Calu3 (cell line): ENCODE data around the gene PLS1. TPM values are rescaled to one million over a fixed set of nuclear protein-coding genes. Genes with fewer than 3 reads are reported as not detected.
"Not testable (repeated sequence)": the region's sequence is repeated elsewhere in the genome, so short reads cannot be mapped to it uniquely, and the experiment has no call there.

ENCODE experiments used
- BruUV-seq: library from RNA; stranded (reverse); fragments of 400-500 nt; replicated peaks from 2 replicates; lab custom pipeline; 2021; lab: Mats Ljungman, UMichigan
- CTCF ChIA-PET: fragments of 300-600 bp; sonication (Branson Sonifier 250); formaldehyde crosslinking; loops from one replicate; lab custom pipeline; 2022; ENCODE audit warnings: antibody characterized with exemption; lab: Charles Lee
- DNase-seq: peaks from one replicate; pipeline ENCODE4 v3.0.0; 2022
- H3K27ac Mint-ChIP-seq: one replicate; pipeline ENCODE4 v1.8.0; 2022; ENCODE audit warnings: mixed read lengths; ENCODE audit not compliant: unreplicated experiment
- H3K27me3 Mint-ChIP-seq: one replicate; pipeline ENCODE4 v1.8.0; 2022; ENCODE audit warnings: mixed read lengths; ENCODE audit not compliant: unreplicated experiment
- H3K36me3 Mint-ChIP-seq: one replicate; pipeline ENCODE4 v1.8.0; 2022; ENCODE audit warnings: mild to moderate bottlenecking, moderate library complexity, mixed read lengths; ENCODE audit not compliant: insufficient read depth, unreplicated experiment
- H3K4me1 Mint-ChIP-seq: one replicate; pipeline ENCODE4 v1.8.0; 2022; ENCODE audit warnings: mild to moderate bottlenecking, low read depth, mixed read lengths; ENCODE audit not compliant: unreplicated experiment
- H3K4me3 Mint-ChIP-seq: one replicate; pipeline ENCODE4 v1.8.0; 2022; ENCODE audit warnings: mild to moderate bottlenecking, low read depth, moderate library complexity, mixed read lengths; ENCODE audit not compliant: unreplicated experiment
- H3K9me3 Mint-ChIP-seq: one replicate; pipeline ENCODE4 v1.8.0; 2022; ENCODE audit warnings: low read depth, mixed read lengths; ENCODE audit not compliant: unreplicated experiment
- intact Hi-C: fragments of 100-400 bp; cut with micrococcal nuclease; formaldehyde crosslinking; loops from one replicate; pipeline ENCODE4 v1.10.0; 2022; ENCODE audit not compliant: unreplicated experiment
- total RNA-seq: library from RNA; stranded (reverse); gene quantifications from 2 replicates; pipeline ENCODE4 v1.2.3, GENCODE V29; 2022
- TF ChIP-seq, protein P1 (sequence below): fragments of 200-600 bp; IDR thresholded peaks from one replicate; pipeline ENCODE4 v1.8.0; 2022; ENCODE audit warnings: antibody characterized with exemption; ENCODE audit not compliant: unreplicated experiment

The PLS1 gene
- total RNA-seq, 1 experiment from 2014 or later: 155 TPM

DNA sequence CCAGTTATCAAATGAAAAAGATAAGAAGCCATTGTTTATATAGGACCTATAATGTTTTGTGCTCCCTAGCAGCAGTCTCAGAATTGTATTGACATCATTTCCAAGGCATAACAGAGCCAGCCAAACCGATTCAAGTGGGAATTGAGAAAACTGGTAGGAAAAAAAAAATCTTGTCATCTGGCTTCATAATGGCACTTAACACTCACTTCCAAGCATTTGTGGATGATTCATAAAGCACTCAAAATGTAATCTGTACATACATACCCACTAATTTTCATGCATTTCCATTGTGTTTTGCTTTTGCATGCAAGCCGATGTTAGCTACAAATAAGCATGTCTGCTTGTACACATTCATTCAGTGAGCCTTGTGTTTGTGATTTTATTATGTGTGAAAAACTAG, 109.0 kb downstream of the PLS1 start:
- DNase-seq: no peak
- peaks cover 22% of the 10 kb centered on the region for H3K36me3 Mint-ChIP-seq
- no peaks in the 10 kb centered on the region for H3K9me3 Mint-ChIP-seq
- no peak overlapping the region for H3K27ac Mint-ChIP-seq
- H3K27me3 Mint-ChIP-seq: no peaks in the 10 kb centered on the region
- intact Hi-C loops: no loop called here
- BruUV-seq: no TSS peak
- H3K4me1 Mint-ChIP-seq: no peaks in the 10 kb centered on the region
- no peak overlapping the region for H3K4me3 Mint-ChIP-seq
- TF ChIP-seq, protein P1, sequence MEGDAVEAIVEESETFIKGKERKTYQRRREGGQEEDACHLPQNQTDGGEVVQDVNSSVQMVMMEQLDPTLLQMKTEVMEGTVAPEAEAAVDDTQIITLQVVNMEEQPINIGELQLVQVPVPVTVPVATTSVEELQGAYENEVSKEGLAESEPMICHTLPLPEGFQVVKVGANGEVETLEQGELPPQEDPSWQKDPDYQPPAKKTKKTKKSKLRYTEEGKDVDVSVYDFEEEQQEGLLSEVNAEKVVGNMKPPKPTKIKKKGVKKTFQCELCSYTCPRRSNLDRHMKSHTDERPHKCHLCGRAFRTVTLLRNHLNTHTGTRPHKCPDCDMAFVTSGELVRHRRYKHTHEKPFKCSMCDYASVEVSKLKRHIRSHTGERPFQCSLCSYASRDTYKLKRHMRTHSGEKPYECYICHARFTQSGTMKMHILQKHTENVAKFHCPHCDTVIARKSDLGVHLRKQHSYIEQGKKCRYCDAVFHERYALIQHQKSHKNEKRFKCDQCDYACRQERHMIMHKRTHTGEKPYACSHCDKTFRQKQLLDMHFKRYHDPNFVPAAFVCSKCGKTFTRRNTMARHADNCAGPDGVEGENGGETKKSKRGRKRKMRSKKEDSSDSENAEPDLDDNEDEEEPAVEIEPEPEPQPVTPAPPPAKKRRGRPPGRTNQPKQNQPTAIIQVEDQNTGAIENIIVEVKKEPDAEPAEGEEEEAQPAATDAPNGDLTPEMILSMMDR: no peak
- CTCF ChIA-PET: interaction anchor here (0.5 to 0.6 kb wide), 2 partner anchors 139 to 939 kb away, joined by 3 to 4 read pairs; no protein-coding TSS in a partner anchor

DNA sequence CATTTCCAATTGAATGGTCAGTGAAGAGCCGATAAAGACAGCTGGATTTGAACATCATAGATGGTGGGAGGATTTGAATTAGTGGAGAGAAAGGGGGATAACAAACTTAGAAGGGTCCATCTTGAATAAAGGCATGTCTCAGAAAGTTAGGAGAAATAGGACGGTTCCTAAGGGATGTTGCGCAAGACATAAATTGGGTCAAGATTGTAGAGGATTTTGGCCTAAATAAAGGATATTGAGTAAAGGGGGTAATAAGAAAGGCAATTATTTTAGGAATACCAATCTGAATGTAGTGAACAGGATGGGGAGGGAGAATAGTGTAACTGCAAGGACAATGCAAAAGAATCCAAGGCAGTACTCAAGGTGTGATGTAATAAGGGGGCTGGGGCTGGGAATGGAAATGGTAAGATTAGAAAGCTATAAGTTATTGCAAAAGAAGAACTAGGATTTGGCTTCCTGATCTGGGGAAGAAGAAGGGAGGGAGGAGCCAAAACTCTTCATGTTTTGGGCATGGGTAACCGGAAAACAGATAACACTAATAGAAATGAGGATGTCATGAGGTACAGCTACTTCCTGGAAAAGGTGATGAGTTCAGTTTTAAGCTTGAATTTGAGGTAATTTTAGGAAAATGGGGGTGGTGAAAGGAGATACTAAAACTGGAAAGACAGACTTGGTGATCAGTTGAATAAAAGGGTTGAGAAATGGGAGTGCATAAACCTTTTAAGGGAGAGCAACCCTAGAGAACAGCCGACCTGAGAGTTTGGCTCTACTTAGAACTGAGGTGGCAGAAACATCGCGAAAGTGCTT, 110.3 kb downstream of the PLS1 start:
- Mint-ChIP-seq H3K36me3 (peaks cover 13% of the 10 kb centered on the region), H3K27me3 (no peaks in the 10 kb centered on the region), H3K4me3 (no peak overlapping the region), H3K4me1 (no peaks in the 10 kb centered on the region), H3K9me3 (no peaks in the 10 kb centered on the region), H3K27ac (no peak overlapping the region)
- intact Hi-C loops: no loop called here
- no TSS peak for BruUV-seq
- TF ChIP-seq, protein P1: no peak
- no peak for DNase-seq
- CTCF ChIA-PET: interaction anchor here (0.7 kb wide), 1 partner anchor 90 kb away, joined by 3 read pairs; no protein-coding TSS in a partner anchor

DNA sequence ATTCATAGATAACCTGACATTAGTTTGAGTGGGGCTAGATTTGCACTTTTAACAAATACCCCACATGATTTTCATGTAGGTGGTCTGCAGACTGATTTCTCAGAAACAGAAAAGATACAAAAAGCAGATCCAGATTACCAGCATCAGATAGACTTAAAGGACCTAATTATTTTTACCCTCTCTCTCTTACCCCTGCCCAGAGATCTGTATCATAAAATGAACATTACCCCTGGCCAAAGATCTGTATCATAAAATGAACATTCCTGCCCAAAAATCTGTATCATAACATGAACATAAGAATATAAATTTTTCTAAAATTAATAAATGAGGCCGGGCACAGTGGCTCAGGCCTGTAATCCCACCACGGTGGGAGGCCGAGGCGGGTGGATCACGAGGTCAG, 113.0 kb downstream of the PLS1 start:
- TF ChIP-seq, protein P1: no peak
- no peaks in the 10 kb centered on the region for H3K9me3 Mint-ChIP-seq
- intact Hi-C loops: no loop called here
- CTCF ChIA-PET: no interaction called here
- H3K4me1 Mint-ChIP-seq: no peaks in the 10 kb centered on the region
- H3K36me3 Mint-ChIP-seq: peaks cover 5% of the 10 kb centered on the region
- H3K27ac Mint-ChIP-seq: no peak overlapping the region
- BruUV-seq: no TSS peak
- no peak for DNase-seq
- no peak overlapping the region for H3K4me3 Mint-ChIP-seq
- no peaks in the 10 kb centered on the region for H3K27me3 Mint-ChIP-seq

DNA sequence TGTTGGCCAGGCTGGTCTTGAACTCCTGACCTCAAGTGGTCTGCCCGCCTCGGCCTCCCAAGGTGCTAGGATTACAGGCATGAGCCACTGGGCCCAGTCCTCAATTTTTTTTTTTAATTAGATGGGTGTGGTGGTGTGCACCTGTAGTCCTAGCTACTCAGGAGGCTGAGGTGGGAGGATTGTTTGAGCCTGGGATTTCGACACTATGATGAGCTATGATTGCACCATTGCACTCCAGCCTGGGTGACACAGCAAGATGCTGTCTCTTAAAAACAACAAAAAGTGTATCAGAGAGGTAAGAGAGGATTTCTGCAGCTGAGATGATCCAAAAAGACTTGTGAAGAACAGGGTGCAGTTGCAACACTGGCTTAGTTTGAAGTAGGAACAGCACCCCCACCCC, 118.7 kb downstream of the PLS1 start:
- BruUV-seq, DNase-seq, H3K4me3 Mint-ChIP-seq, H3K36me3 Mint-ChIP-seq, H3K4me1 Mint-ChIP-seq, H3K27ac Mint-ChIP-seq, H3K9me3 Mint-ChIP-seq, H3K27me3 Mint-ChIP-seq, intact Hi-C loops: not testable (repeated sequence)
- CTCF ChIA-PET: interaction anchor here (0.6 kb wide), 1 partner anchor 275 kb away, joined by 3 read pairs; no protein-coding TSS in a partner anchor

DNA sequence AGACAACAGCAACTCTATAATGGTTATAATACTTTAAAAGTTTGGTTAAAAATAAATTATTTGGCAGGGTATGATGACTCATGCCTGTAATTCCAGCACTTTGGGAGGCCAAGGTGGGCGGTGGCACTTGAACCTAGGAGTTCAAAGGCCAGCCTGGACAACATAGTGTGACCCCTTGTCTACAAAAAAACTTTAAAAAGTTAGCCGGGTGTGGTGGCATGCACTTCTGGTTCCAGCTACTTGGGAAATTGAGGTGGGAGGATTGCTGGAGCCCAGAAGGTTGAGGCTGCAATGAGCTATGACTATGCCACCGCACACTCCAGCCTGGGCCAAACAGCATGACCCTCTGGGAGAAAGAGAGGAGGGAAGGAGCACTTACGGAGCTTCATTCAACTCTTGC, 119.9 kb downstream of the PLS1 start:
- H3K27ac Mint-ChIP-seq: no peak overlapping the region
- H3K4me1 Mint-ChIP-seq: no peaks in the 10 kb centered on the region
- H3K27me3 Mint-ChIP-seq: no peaks in the 10 kb centered on the region
- intact Hi-C loops: no loop called here
- H3K9me3 Mint-ChIP-seq: no peaks in the 10 kb centered on the region
- CTCF ChIA-PET: no interaction called here
- no peaks in the 10 kb centered on the region for H3K36me3 Mint-ChIP-seq
- DNase-seq: no peak
- TF ChIP-seq, protein P1: no peak
- H3K4me3 Mint-ChIP-seq: no peak overlapping the region
- no TSS peak for BruUV-seq
